NCI-H2196 (cell line): ENCODE data around the gene CDC6.

Source experiments
- DNase-seq: peaks from one replicate; lab custom pipeline; 2025; ENCODE audit not compliant: unreplicated experiment; lab: John Stamatoyannopoulos, UW

CDC6 gene

GRCh38 chr17:40287494-40288369 is at the start of gene CDC6:
TSS of gene CDC6 (plus strand) at chr17:40287879. CDS start at chr17:40289421, 1,542 bp downstream.
- DNase-seq: peak; percentile 90

DNA sequence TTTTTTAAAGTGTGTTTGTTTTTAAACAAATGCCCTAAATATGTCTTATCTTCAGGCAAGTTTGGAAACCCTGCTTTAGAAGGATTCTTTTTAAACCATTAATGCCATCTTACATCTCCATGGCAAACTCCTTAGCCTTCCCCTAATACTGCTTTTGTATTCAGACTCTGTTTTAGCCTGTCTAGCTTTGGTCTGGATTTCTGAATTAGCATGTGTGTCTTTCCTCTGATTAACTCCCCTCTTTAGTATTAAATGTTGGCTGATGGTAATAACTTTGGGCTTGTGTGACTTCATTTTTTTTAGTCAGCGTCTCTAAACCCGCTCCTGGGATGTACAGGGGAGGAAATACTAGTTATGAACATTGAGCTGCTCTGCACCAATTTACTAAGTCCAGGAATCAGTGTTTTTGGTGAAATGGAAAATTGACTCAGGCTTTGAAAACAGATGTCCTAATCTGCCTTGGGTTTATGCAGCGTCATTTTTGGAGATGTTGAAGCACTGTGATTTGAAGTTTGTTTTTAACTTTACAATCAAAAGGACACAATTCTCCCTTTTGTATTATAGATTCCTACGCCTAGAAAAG is 46.3 kb upstream of the CDC6 start:
- no peak for DNase-seq

DNA sequence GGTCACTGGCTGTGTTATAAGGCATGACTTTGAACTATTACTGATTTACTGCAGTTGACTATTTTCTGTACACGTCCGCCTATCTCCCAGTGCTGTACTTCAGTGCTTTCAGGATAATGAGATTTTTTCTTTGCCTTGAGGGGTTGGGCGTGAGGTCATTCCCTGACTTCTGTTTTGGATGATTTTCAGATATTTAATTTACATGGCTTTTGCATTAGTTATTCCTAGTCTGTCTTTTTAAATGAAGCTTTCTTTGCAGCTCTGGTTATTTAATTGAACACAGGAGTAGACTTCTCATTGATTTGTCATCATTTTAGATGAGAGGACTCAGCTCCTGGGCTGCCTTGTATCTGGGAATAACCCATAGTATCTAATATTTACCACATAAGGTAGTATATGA is 44.9 kb upstream of the CDC6 start:
- no peak for DNase-seq

DNA sequence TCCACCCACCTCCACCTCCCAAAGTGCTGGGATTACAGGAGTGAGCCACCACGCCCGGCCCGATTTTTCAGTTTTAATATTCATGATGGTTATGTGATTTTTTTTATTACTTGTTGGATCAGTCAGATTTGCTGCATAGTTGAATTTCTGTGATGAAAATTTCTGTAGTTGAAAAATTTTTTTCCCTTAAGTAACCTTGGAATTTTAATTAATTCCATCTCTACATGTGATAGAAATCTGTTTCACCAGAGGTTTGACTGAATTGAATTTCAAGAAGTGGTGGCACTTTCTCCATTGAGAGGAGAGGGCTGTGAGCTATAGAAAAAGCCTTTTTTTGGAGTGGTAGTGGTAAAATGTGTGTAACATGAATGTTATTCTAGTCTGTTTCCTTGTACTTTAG is 43.9 kb upstream of the CDC6 start:
- DNase-seq: no peak

- DNase-seq: no peak
Measured at GRCh38 chr17:40244255-40244654, 43.4 kb upstream of the CDC6 start.

- DNase-seq: no peak
Measured at GRCh38 chr17:40247926-40248495, 39.7 kb upstream of the CDC6 start.

- DNase-seq: no peak
Measured at GRCh38 chr17:40248507-40248906, 39.2 kb upstream of the CDC6 start.

DNA sequence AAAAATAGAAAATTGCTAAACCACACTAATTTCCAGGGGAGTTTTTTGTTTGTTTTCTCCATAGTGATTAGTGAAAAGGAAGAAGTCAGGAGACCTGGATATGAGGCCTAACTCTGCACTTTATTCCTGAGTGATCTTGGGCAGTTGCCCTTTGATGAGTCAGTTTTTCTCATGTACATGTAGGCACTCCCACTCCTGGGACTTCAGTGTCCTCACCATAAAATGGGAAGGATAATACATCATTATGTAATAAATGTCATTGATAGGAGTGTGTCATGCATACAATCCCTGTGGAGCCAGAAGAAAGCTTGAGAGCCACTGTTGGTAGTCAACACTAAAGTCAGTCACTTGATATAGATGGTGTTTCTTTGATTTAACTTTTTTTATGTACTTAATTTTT is 36.1 kb upstream of the CDC6 start:
- DNase-seq: no peak

DNA sequence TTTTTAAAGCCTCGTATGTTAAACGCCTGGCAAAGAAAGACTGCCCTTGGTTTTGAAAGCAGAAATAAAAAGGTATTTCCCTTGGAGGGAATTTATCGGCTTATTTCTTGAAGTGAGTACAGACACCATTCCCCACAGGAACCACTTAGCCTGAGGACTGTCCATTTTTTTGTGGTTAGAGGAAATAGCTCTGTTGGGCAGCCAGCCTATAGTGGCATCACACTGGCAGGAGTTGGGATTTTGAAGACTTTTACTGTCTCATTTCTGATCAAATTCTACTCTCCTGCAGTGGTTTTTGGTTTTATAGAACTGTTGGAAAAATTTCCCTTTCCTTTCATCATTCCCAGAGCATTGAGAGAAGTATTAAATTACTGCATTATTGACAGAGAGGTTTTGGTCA is 34.1 kb upstream of the CDC6 start:
- no peak for DNase-seq

- no peak for DNase-seq
Measured at GRCh38 chr17:40259505-40259904, 28.2 kb upstream of the CDC6 start.

DNA sequence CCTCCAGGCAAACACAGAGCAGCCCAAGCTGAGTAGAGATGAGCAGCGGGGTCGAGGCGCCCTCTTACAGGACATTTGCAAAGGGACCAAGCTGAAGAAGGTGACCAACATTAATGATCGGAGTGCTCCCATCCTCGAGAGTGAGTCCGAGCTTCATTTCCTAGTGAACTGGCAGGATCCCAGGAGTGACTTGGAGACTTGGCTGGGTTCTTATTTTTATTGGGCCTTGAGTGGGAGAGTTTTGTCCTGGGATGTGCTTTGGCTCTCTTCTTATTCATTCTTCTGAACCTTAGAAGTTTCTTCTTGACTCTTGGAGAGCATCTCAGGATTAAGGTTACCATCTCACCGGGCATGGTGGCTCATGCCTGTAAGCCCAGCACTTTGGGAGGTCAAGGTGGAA is 27.2 kb upstream of the CDC6 start:
- DNase-seq: no peak

- no peak for DNase-seq
Measured at GRCh38 chr17:40264458-40265185, 23.1 kb upstream of the CDC6 start.

DNA sequence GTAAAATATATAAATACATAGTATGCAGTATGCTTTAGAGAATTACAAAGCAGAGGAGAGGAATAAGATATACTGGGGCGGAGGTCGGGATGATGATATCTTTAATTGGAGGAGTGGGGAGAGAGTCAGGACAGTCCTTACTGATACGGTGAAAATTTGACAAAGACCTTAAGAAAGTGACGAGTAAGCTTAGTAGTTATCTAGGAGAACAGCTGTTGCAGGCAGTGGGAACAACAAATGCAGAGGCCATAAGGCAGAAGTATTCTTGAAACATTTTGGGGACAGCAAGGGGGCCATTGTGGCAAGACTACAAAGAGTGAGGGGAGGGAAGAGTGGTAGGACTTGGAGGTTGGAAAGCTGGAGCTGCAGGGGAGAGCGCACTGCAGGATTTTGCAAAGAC is 22.3 kb upstream of the CDC6 start:
- DNase-seq: no peak

DNA sequence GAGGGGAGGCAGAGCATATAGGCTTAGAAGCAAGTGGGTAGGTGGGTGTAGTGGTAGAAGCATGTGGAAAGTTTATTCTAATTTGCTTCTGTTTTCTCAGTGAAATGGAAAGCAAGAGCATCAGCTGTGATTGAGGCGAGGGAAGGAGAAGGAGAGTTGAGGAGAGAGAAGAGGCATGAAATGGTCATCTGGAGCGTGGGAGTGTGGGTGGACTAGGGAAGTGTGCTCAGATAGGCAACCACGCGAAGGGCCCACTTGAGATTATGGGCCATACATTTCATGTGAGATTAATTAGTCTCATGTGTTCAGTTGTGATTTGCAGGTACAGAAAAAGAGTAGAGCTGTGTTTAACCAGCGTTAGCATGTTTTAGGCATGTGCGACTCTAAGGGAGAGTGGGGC is 20.8 kb upstream of the CDC6 start:
- DNase-seq: no peak

DNA sequence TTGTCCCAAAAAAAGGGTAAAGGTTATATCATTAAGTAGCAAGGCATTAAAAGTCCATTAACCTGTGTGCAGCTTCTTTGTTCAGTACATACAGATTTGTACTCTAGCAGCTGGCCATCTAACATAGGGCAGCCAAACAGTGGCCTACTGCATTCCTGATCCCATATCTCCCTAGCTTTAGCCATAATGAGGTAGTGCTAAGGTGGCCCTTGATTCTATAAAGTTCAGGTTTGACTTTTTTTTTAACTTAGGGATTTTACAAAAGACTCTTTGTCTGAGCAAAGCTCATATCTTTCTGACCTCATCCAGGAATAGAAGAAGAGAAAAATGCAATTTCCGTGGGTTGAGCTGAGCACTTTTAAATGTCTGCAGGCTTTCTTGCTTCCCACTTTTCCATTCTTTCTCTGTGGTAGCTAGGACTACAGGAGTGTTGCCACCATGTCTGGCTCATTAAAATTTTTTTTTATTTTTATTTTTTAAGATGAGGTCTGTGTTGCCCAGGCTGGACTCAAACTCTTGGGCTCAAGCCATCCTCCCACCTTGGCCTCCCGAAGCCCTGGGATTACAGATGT is 19.5 kb upstream of the CDC6 start:
- DNase-seq: no peak

DNA sequence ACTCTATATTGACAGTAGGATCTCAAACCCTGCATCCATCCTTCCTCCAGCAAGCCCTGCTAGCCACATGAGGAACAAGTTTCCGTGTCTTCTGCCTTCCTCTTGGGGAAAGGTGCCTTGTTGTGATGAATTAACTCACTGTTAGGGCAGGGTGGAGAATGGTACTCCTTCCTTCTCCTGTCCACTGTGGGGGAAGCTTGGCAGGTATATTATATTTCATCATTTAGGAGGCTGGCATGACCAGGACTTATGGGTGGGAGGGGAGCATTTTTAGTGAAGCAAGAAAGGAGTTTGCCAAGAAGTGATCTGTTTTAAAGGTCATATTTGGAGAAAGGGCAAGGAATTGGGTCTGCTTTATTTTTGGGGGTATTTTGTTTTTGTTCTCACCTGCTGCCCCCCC is 9.3 kb upstream of the CDC6 start:
- no peak for DNase-seq

GRCh38 chr17:40279402-40279801 is 8.3 kb upstream of the CDC6 start:
- DNase-seq: no peak

- no peak for DNase-seq
Measured at GRCh38 chr17:40281663-40282062, 6.0 kb upstream of the CDC6 start.

GRCh38 chr17:40283662-40284061 is 4.0 kb upstream of the CDC6 start:
- DNase-seq: no peak

- peak; percentile 8 for DNase-seq
Measured at GRCh38 chr17:40284085-40284713, 3.5 kb upstream of the CDC6 start.

DNA sequence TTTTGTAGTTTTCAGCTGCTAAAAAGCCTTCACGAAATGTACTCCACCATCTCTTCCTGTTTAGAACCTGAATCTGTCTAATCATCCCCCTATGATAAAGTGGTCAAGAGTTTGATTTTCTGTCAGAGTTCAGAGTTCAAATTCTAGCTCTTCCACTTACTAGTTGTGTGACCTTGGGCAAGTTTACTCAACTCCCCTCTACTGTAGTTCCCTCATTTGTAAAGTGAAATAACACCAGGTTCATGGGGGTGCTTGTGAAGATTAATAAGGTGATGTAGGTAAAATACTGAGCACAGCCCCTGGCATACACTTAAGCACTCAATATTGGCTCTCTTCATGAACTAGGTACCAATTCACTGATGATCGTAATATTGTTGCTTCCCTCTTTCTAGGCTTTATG is 1.2 kb upstream of the CDC6 start:
- DNase-seq: no peak
